H54 (cell line): Measurements from ENCODE around the gene CBX4.

Source experiments
- DNase-seq: peaks from one replicate; pipeline ENCODE4 v3.0.0; 2011; ENCODE audit warnings: low spot score, mixed read lengths; ENCODE audit not compliant: insufficient read length
- FAIRE-seq: peaks from 3 replicates; lab custom pipeline; 2011; peaks lifted over from hg19 to GRCh38; lab: Jason Lieb, UNC
- POLR2A ChIP-seq: IDR thresholded peaks from 2 replicates; pipeline ENCODE4 v1.6.1; 2011; ENCODE audit warnings: low read depth, mild to moderate bottlenecking, low read length

The CBX4 gene

GRCh38 chr17:79795795-79796443 lies 43.3 kb downstream of the CBX4 start:
- DNase-seq = no peak
- FAIRE-seq = no peak
- no peak for TF ChIP-seq POLR2A

- FAIRE-seq (no peak), DNase-seq (no peak)
- TF ChIP-seq POLR2A = no peak
Measured at GRCh38 chr17:79794659-79795511, 44.4 kb downstream of the CBX4 start.

GRCh38 chr17:79793924-79794304 lies 45.3 kb downstream of the CBX4 start:
- FAIRE-seq = no peak
- TF ChIP-seq POLR2A = no peak
- peak; percentile 94 for DNase-seq

GRCh38 chr17:79792984-79793923 lies 46.0 kb downstream of the CBX4 start:
- DNase-seq = peak; percentile 77

GRCh38 chr17:79792341-79792871 lies 46.8 kb downstream of the CBX4 start:
- DNase-seq = no peak
- FAIRE-seq = no peak
- no peak for TF ChIP-seq POLR2A

More at GRCh38 chr17:79792984-79793923, 46.0 kb downstream of the CBX4 start:
- FAIRE-seq = no peak
- TF ChIP-seq POLR2A = peak; percentile 50

GRCh38 chr17:79791735-79792161 lies 47.5 kb downstream of the CBX4 start:
- TF ChIP-seq POLR2A = no peak
- DNase-seq (no peak), FAIRE-seq (no peak)

- DNase-seq = no peak
- no peak for FAIRE-seq
- TF ChIP-seq POLR2A = no peak
Measured at GRCh38 chr17:79790805-79791734, 48.2 kb downstream of the CBX4 start.

- DNase-seq = peak; percentile 66
- no peak for TF ChIP-seq POLR2A
- FAIRE-seq = no peak
Measured at GRCh38 chr17:79789943-79790804, 49.1 kb downstream of the CBX4 start.

GRCh38 chr17:79788989-79789942 lies 50.0 kb downstream of the CBX4 start:
- no peak for TF ChIP-seq POLR2A
- FAIRE-seq (no peak), DNase-seq (no peak)

- no peak for FAIRE-seq
- DNase-seq = no peak
- TF ChIP-seq POLR2A = no peak
Measured at GRCh38 chr17:79788455-79788854, 50.8 kb downstream of the CBX4 start.
